B cell (primary cell): ENCODE measurements around the gene BABAM2. TPM values are rescaled to one million over a fixed set of nuclear protein-coding genes. Genes with fewer than 3 reads are reported as not detected.

Experiments used
- ATAC-seq: fragments of 200-7000 bp; cut with Tn5 transposase; one replicate; pipeline ENCODE4 v1.10.0; 2021; ENCODE audit warnings: low read depth, mild to moderate bottlenecking, moderate number of reproducible peaks, moderate library complexity
- CTCF ChIA-PET: fragments of 350-600 bp; sonication (Branson Sonifier 250); formaldehyde crosslinking; loops from one replicate; lab custom pipeline; 2021; ENCODE audit warnings: antibody characterized with exemption, inconsistent platforms; lab: Charles Lee
- POLR2A ChIA-PET: fragments of 350-600 bp; sonication (Branson Sonifier 250); formaldehyde crosslinking; loops from one replicate; lab custom pipeline; 2021; ENCODE audit warnings: antibody characterized with exemption; lab: Charles Lee
- DNase-seq: peaks from one replicate; pipeline ENCODE4 v3.0.0; 2013
- H2AFZ ChIP-seq: 2 replicates; pipeline ENCODE4 v1.6.1; 2012; ENCODE audit warnings: mild to moderate bottlenecking, low read depth, low read length; ENCODE audit not compliant: insufficient read depth, poor library complexity, severe bottlenecking
- H3K27ac ChIP-seq, 2 donors: 1 replicate in 1 of 2; 2 replicates in 1 of 2; pipeline ENCODE4 v1.5.1; 2012 to 2013; ENCODE audit warnings: low read length in 2 of 2, mild to moderate bottlenecking in 2 of 2, moderate library complexity in 1 of 2
- H3K27me3 ChIP-seq, 4 experiments: fragments of 200-600 bp in 1 of 4; sonication (generic) in 1 of 4; replicated peaks in 1 of 4; 1 replicate in 2 of 4; 2 replicates in 2 of 4; pipeline versions ENCODE4 v1.6.1 to v1.7.0; 2013 to 2016; ENCODE audit warnings: low read length in 3 of 4, mild to moderate bottlenecking in 2 of 4, mixed read lengths in 1 of 4, moderate library complexity in 1 of 4; ENCODE audit not compliant: insufficient read depth in 4 of 4, control insufficient read depth in 3 of 4; ENCODE audit errors: control extremely low read depth in 1 of 4
- H3K36me3 ChIP-seq, 2 experiments: replicated peaks in 1 of 2; 1 replicate in 1 of 2; 2 replicates in 1 of 2; pipeline versions ENCODE4 v1.6.1 to v1.7.1; 2013; ENCODE audit warnings: low read length in 1 of 2; ENCODE audit not compliant: insufficient read depth in 2 of 2, control insufficient read depth in 1 of 2; ENCODE audit errors: control extremely low read depth in 1 of 2, extremely low read depth in 1 of 2
- H3K4me1 ChIP-seq, 2 donors: fragments of 200-600 bp in 1 of 2; sonication (generic) in 1 of 2; 1 replicate in 1 of 2; 2 replicates in 1 of 2; pipeline versions ENCODE4 v1.5.1 to v1.6.1; 2013 to 2017; ENCODE audit warnings: low read length in 2 of 2; ENCODE audit not compliant: control insufficient read depth in 2 of 2, insufficient read depth in 2 of 2
- H3K4me2 ChIP-seq: replicated peaks from 2 replicates; pipeline ENCODE3; 2012; ENCODE audit warnings: mild to moderate bottlenecking, low read depth, low read length; ENCODE audit not compliant: poor library complexity, severe bottlenecking
- H3K4me3 ChIP-seq, 5 experiments: fragments of 200-600 bp in 1 of 5; sonication (generic) in 1 of 5; 1 replicate in 3 of 5; 2 replicates in 2 of 5; pipeline versions ENCODE4 v1.5.1 to v1.7.0; 2011 to 2016; ENCODE audit warnings: low read length in 4 of 5, mild to moderate bottlenecking in 4 of 5, low read depth in 2 of 5, control low read depth in 1 of 5, moderate library complexity in 1 of 5; ENCODE audit not compliant: insufficient read depth in 1 of 5; ENCODE audit errors: control extremely low read depth in 1 of 5, extremely low read depth in 1 of 5
- H3K79me2 ChIP-seq: fragments of 200-600 bp; sonication (generic); one replicate; pipeline ENCODE4 v1.6.0; 2016; ENCODE audit warnings: low read length; ENCODE audit not compliant: control insufficient read depth, insufficient read depth
- H3K9ac ChIP-seq: fragments of 200-600 bp; sonication (generic); 2 replicates; pipeline ENCODE4 v1.6.1; 2017; ENCODE audit warnings: mild to moderate bottlenecking, low read length, moderate library complexity
- H3K9me3 ChIP-seq, 3 donors: one replicate each; pipeline versions ENCODE4 v1.6.1 to v1.7.1; 2013; ENCODE audit warnings: low read length in 2 of 3; ENCODE audit not compliant: control insufficient read depth in 2 of 3, insufficient read depth in 1 of 3; ENCODE audit errors: control extremely low read depth in 1 of 3
- H4K20me1 ChIP-seq: 2 replicates; pipeline ENCODE4 v1.6.0; 2012; ENCODE audit warnings: mild to moderate bottlenecking, low read length; ENCODE audit not compliant: insufficient read depth, control insufficient read depth, poor library complexity, severe bottlenecking
- H3K27ac Mint-ChIP-seq: one replicate; pipeline ENCODE4 v1.8.0; 2021; ENCODE audit warnings: mixed read lengths
- H3K27me3 Mint-ChIP-seq: one replicate; pipeline ENCODE4 v1.8.0; 2021; ENCODE audit warnings: mixed read lengths
- H3K4me1 Mint-ChIP-seq: one replicate; pipeline ENCODE4 v1.8.0; 2021; ENCODE audit warnings: mixed read lengths
- H3K4me3 Mint-ChIP-seq: one replicate; pipeline ENCODE4 v1.8.0; 2021; ENCODE audit warnings: mixed read lengths
- H3K9me3 Mint-ChIP-seq: one replicate; pipeline ENCODE4 v1.8.0; 2022; ENCODE audit warnings: mixed read lengths; ENCODE audit not compliant: insufficient read depth
- EZH2 ChIP-seq: IDR thresholded peaks from 2 replicates; pipeline ENCODE4 v1.6.1; 2012; ENCODE audit warnings: borderline replicate concordance, low read depth, mild to moderate bottlenecking, moderate library complexity, low read length; ENCODE audit not compliant: insufficient read depth, poor library complexity, severe bottlenecking
- WGBS: methylation state at CpG from one replicate; pipeline ENCODE4 v1.1.5; 2013; ENCODE audit warnings: missing lambda C conversion rate; ENCODE audit not compliant: insufficient coverage; 5-methylcytosine and 5-hydroxymethylcytosine counted together
- intact Hi-C: fragments of 100-400 bp; cut with micrococcal nuclease; formaldehyde crosslinking; loops from one replicate; pipeline ENCODE4 v1.10.0; 2022
- polyA plus RNA-seq: library from polyadenylated mRNA; depleted of rRNA; stranded (reverse); fragments of >200 nt; gene quantifications from 2 replicates; pipeline ENCODE4 v1.2.3, GENCODE V29; 2012
- total RNA-seq, 2 donors: library from RNA; stranded (reverse); fragments of 120-200 nt in 1 of 2; gene quantifications; 1 replicate in 1 of 2; 2 replicates in 1 of 2; pipeline versions ENCODE4 v1.2.3 to v1.2.4, GENCODE V29; 2013 to 2022
- TF ChIP-seq, protein P1 (sequence below): fragments of 200-600 bp; IDR thresholded peaks from one replicate; pipeline ENCODE4 v1.8.0; 2022; ENCODE audit warnings: antibody characterized with exemption, mild to moderate bottlenecking

BABAM2 gene
- total and polyA plus RNA-seq, 2 donors (not counting 1 experiment from before 2014, with no cell fraction given) = 22.3 to 69.6 TPM

DNA sequence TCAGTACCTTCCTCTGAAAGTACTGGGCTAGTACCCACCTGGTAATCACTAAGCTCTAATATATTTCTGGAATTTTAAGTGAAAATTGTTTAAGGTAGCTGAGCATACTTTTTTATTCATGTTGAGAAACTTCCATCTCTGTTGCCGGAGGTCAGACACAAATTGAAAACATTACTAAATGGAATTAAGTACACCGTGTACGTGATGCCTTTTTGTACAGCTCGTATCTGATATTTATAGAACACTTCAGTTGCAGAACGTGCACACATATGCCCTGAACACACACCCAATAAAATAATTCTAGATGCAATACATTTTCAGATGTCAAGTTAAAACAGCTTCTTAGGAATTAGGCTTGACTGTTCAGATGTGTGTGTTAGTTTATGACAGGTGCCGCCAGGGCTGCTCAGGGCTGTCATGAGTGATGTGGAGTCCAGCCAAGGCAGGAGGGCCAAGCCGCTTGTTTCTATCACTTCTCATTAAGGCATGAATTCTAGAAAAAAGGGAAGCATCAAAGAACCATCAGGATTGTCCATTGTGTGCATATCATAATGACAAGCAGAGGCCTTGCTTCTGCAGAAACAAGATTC is 421.2 kb downstream of the BABAM2 start:
- WGBS = 100% methylated on average over 4 of the region's 7 CpGs
- no peak overlapping the region for H3K9ac ChIP-seq
- H3K36me3 ChIP-seq = peaks cover 0 to 21% of the 10 kb centered on the region in 2 experiments
- no peak overlapping the region for H3K4me3 ChIP-seq
- H3K27me3 ChIP-seq = no peaks in the 10 kb centered on the region
- no peaks in the 10 kb centered on the region for H3K9me3 ChIP-seq
- no peaks in the 10 kb centered on the region for H4K20me1 ChIP-seq
- ChIA-PET POLR2A (no interaction called here), CTCF (no interaction called here)
- Mint-ChIP-seq H3K27me3 (no peaks in the 10 kb centered on the region), H3K9me3 (no peaks in the 10 kb centered on the region), H3K4me1 (no peaks in the 10 kb centered on the region), H3K4me3 (no peak overlapping the region), H3K27ac (no peak overlapping the region)
- H3K4me1 ChIP-seq = no peaks in the 10 kb centered on the region
- intact Hi-C loops = no loop called here
- no peak for TF ChIP-seq EZH2
- TF ChIP-seq, protein P1, sequence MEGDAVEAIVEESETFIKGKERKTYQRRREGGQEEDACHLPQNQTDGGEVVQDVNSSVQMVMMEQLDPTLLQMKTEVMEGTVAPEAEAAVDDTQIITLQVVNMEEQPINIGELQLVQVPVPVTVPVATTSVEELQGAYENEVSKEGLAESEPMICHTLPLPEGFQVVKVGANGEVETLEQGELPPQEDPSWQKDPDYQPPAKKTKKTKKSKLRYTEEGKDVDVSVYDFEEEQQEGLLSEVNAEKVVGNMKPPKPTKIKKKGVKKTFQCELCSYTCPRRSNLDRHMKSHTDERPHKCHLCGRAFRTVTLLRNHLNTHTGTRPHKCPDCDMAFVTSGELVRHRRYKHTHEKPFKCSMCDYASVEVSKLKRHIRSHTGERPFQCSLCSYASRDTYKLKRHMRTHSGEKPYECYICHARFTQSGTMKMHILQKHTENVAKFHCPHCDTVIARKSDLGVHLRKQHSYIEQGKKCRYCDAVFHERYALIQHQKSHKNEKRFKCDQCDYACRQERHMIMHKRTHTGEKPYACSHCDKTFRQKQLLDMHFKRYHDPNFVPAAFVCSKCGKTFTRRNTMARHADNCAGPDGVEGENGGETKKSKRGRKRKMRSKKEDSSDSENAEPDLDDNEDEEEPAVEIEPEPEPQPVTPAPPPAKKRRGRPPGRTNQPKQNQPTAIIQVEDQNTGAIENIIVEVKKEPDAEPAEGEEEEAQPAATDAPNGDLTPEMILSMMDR = no peak
- ATAC-seq = no peak
- H3K4me2 ChIP-seq = no peak overlapping the region
- no peak overlapping the region for H3K27ac ChIP-seq
- no peak for DNase-seq
- no peak overlapping the region for H2AFZ ChIP-seq
- no peaks in the 10 kb centered on the region for H3K79me2 ChIP-seq

DNA sequence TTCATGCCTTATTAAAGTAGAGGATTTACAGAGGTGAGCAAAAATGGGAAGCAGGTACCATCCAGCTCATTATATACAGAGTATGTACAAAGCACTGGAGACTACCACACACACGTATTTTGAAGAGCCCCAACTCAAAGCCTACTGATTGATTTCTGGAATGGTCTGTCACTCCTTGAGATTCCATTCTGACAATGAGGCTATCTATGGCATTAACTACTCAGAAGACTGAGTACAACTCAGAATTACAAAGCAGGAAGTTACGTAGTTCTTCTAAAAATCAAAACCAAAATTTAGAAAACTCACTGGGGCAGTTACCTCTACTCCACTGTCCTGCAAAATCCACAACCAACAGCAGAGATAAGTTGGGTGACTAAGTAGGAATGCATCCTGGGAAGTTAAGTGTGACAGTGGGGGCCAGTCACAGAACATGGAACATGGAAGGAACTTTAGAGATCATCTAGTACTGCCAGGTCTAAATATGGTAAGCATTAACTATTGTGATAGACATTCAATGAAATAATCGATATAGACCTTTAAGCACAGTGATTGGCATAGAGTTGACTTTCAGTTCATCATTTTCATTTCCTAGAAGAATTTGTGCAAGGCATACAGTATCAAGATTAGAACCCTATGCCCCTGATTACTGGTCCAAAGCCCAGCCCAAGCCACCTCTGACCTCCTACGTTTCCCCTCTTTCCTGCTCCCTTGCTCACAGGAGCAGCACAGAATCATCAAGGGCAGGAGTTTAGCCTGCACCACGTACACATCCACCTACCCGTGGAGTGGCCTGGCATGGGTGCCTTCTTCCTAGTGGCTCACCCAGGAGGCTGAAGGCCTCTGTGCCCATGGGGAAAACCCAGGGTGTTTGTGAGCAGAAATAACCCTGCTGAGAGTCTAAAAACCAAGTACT is 422.0 kb downstream of the BABAM2 start:
- no peak overlapping the region for H3K27ac Mint-ChIP-seq

More for the DNA sequence above, 422.0 kb downstream of the BABAM2 start:
- 72% methylated on average over 5 of the region's 6 CpGs for WGBS
- no peaks in the 10 kb centered on the region for H3K27me3 ChIP-seq
- no peaks in the 10 kb centered on the region for H3K9me3 ChIP-seq
- intact Hi-C loops = no loop called here
- ATAC-seq (no peak), DNase-seq (no peak)
- H3K79me2 ChIP-seq = no peaks in the 10 kb centered on the region
- H3K4me2 ChIP-seq = no peak overlapping the region
- Mint-ChIP-seq H3K27me3 (no peaks in the 10 kb centered on the region), H3K4me3 (no peak overlapping the region), H3K4me1 (no peaks in the 10 kb centered on the region), H3K9me3 (no peaks in the 10 kb centered on the region)
- ChIA-PET CTCF (no interaction called here), POLR2A (no interaction called here)
- H3K9ac ChIP-seq = no peak overlapping the region
- no peak overlapping the region for H3K27ac ChIP-seq
- peaks cover 0 to 21% of the 10 kb centered on the region in 2 experiments for H3K36me3 ChIP-seq
- no peaks in the 10 kb centered on the region for H4K20me1 ChIP-seq
- no peaks in the 10 kb centered on the region for H3K4me1 ChIP-seq
- H2AFZ ChIP-seq = no peak overlapping the region
- TF ChIP-seq EZH2 = no peak
- TF ChIP-seq, protein P1 = no peak
- no peak overlapping the region for H3K4me3 ChIP-seq
